Activated CD8-positive, alpha-beta T cell treated with anti-CD3 and anti-CD28 coated beads, Interleukin-2, amount 10 ng/mL, durations not matched to agents 7 days and 5 days (primary cell): ENCODE data around the gene SEPTIN1. TPM values are rescaled to one million over a fixed set of nuclear protein-coding genes. Genes with fewer than 3 reads are reported as not detected.

Source experiments
- ATAC-seq: fragments of 150-1000 bp; cut with Tn5 transposase; one replicate; pipeline ENCODE4 v1.10.0; 2021; ENCODE audit warnings: moderate library complexity
- CTCF ChIA-PET: fragments of 350-600 bp; sonication (Branson Sonifier 250); formaldehyde crosslinking; loops from one replicate; lab custom pipeline; 2021; ENCODE audit warnings: antibody characterized with exemption; lab: Charles Lee
- POLR2A ChIA-PET: fragments of 350-600 bp; sonication (Branson Sonifier 250); formaldehyde crosslinking; loops from one replicate; lab custom pipeline; 2021; ENCODE audit warnings: antibody characterized with exemption; lab: Charles Lee
- DNase-seq: peaks from one replicate; pipeline ENCODE4 v3.0.0-alpha.2; 2020
- H3K27ac Mint-ChIP-seq: one replicate; pipeline ENCODE4 v1.8.0; 2021; ENCODE audit warnings: mild to moderate bottlenecking, mixed read lengths
- H3K27me3 Mint-ChIP-seq: one replicate; pipeline ENCODE4 v1.8.0; 2021; ENCODE audit warnings: low read depth, mixed read lengths
- H3K36me3 Mint-ChIP-seq: one replicate; pipeline ENCODE4 v1.8.0; 2021; ENCODE audit warnings: low read depth, mixed read lengths
- H3K4me1 Mint-ChIP-seq: one replicate; pipeline ENCODE4 v1.8.0; 2021; ENCODE audit warnings: low read depth, mixed read lengths
- H3K4me3 Mint-ChIP-seq: one replicate; pipeline ENCODE4 v1.8.0; 2021; ENCODE audit warnings: mild to moderate bottlenecking, mixed read lengths
- H3K9me3 Mint-ChIP-seq: one replicate; pipeline ENCODE4 v1.8.0; 2022; ENCODE audit warnings: mixed read lengths; ENCODE audit not compliant: insufficient read depth
- total RNA-seq, 2 experiments: library from RNA; stranded (reverse); gene quantifications; one replicate each; pipeline ENCODE4 v1.2.3, GENCODE V29; 2021

SEPTIN1 gene
- total RNA-seq, 2 experiments from 2014 or later, result 321 to 342 TPM

DNA sequence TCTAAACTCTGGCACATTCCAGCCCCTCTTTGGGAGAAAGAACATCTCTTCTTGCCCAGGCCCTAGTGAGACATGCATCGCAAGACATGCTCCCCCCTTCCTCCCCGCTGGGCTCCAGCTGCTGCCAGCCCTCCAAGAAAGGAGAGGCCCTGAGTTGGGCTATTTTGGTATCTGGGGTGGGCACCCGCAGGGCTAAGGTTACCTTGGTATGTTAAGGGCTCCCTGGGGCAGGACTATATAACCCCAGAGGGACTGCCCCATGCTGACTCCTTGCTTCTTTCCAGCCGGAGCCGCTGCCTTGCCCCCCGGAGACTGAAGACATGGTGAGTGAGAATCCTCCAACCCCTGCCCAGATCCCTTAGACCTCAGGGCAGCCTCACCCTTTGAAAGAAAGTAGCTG lies 7.8 kb downstream of the SEPTIN1 start, which contains the start of gene MYL11:
TSS of gene MYL11 (plus strand) at position 265 of the 400 bp plus-strand sequence. CDS start at position 321, 56 bp downstream.
- Mint-ChIP-seq H3K36me3 (peaks cover 21% of the 10 kb centered on the region), H3K4me1 (peaks cover 50% of the 10 kb centered on the region), H3K4me3 (no peak within 1 kb of the TSS), H3K27me3 (no peaks in the 10 kb centered on the region), H3K9me3 (no peaks in the 10 kb centered on the region), H3K27ac (peak within 1 kb of the TSS; percentile 60)
- ChIA-PET CTCF (no interaction called here), POLR2A (interaction anchor here (0.6 kb wide), 1 partner anchor 559 kb away, joined by 4 read pairs; the partner anchor contains the start of gene PAGR1)
- no peak for ATAC-seq
- DNase-seq, result no peak

GRCh38 chr16:30372725-30373124 lies 9.6 kb downstream of the SEPTIN1 start:
- ChIA-PET CTCF (interaction anchor here (3.0 kb wide), 1 partner anchor 36 kb away, joined by 36 read pairs; the partner anchor contains the start of gene ZNF771), POLR2A (interaction anchor here (0.5 to 2.7 kb wide), 2 partner anchors 10 to 207 kb away, joined by 3 to 20 read pairs; partner anchors contain the start of gene SEPTIN1)
- Mint-ChIP-seq H3K4me1 (peaks cover 43% of the 10 kb centered on the region), H3K4me3 (no peak overlapping the region), H3K9me3 (no peaks in the 10 kb centered on the region), H3K27me3 (no peaks in the 10 kb centered on the region), H3K36me3 (peaks cover 20% of the 10 kb centered on the region), H3K27ac (peak overlapping the region; percentile 92)
- DNase-seq, result no peak
- ATAC-seq, result no peak

DNA sequence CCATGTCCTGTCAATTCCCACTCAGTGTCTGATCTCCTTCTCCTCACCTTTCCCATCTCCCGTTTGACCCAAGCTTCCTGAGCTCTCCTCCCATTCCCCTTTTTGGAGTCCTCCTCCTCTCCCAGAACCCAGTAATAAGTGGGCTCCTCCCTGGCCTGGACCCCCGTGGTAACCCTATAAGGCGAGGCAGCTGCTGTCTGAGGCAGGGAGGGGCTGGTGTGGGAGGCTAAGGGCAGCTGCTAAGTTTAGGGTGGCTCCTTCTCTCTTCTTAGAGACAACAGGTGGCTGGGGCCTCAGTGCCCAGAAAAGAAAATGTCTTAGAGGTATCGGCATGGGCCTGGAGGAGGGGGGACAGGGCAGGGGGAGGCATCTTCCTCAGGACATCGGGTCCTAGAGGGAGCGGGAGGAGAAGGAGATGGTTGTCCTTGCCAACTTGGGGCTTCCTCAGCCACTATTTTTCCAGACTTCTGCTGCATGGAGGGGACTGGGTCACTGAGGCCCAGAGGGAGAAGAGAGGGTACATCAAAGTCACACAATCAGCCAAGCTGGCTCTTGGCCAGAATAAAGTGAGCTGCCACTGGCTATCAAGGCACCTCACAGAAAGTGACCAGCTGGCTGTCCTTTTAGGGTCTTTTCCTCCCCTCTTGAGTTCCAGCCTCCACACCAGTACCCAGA lies 10.2 kb downstream of the SEPTIN1 start:
- Mint-ChIP-seq H3K27me3 (no peaks in the 10 kb centered on the region), H3K27ac (peak overlapping the region; percentile 92), H3K4me3 (peak overlapping the region; percentile 83), H3K36me3 (peaks cover 20% of the 10 kb centered on the region), H3K4me1 (peaks cover 43% of the 10 kb centered on the region), H3K9me3 (no peaks in the 10 kb centered on the region)
- DNase-seq (no peak), ATAC-seq (no peak)
- ChIA-PET POLR2A (interaction anchor here (0.5 to 2.7 kb wide), 6 partner anchors 10 to 208 kb away, joined by 3 to 20 read pairs (median 4); partner anchors contain the start of genes CD2BP2, SEPTIN1, ZNF764 and ZNF771), CTCF (interaction anchor here (1.9 to 3.0 kb wide), 5 partner anchors 8 to 58 kb away, joined by 5 to 36 read pairs (median 11); partner anchors contain the start of genes CD2BP2, DCTPP1 and ZNF771)

- H3K27me3 Mint-ChIP-seq, result no peaks in the 10 kb centered on the region
- CTCF ChIA-PET, result interaction anchor here (0.9 to 3.0 kb wide), 12 partner anchors 9 to 244 kb away, joined by 3 to 36 read pairs (median 6); partner anchors contain the start of genes CD2BP2, DCTPP1, SEPTIN1 and ZNF48
- no peaks in the 10 kb centered on the region for H3K9me3 Mint-ChIP-seq
- DNase-seq, result no peak
- POLR2A ChIA-PET, result interaction anchor here (0.9 to 2.7 kb wide), 9 partner anchors 9 to 187 kb away, joined by 3 to 20 read pairs (median 4); partner anchors contain the start of genes CD2BP2, SEPTIN1, ZNF764 and ZNF771
- H3K36me3 Mint-ChIP-seq, result peaks cover 26% of the 10 kb centered on the region
- peak overlapping the region; percentile 83 for H3K4me3 Mint-ChIP-seq
- peak overlapping the region; percentile 92 for H3K27ac Mint-ChIP-seq
- H3K4me1 Mint-ChIP-seq, result peaks cover 43% of the 10 kb centered on the region
- ATAC-seq, result no peak
These were observed 11.0 kb downstream of the SEPTIN1 start for GRCh38 chr16:30371248-30371816.

- CTCF ChIA-PET, result interaction anchor here (0.5 to 3.0 kb wide), 17 partner anchors 10 to 259 kb away, joined by 3 to 36 read pairs (median 5); partner anchors contain the start of genes CD2BP2, DCTPP1, SEPTIN1 and ZNF48
- POLR2A ChIA-PET, result interaction anchor here (0.6 to 2.7 kb wide), 11 partner anchors 10 to 639 kb away, joined by 3 to 20 read pairs (median 4); partner anchors contain the start of genes CD2BP2, CORO1A, SEPTIN1 and ZNF764
- peak; percentile 100 for DNase-seq
- peak; percentile 87 for ATAC-seq
- H3K27ac Mint-ChIP-seq, result peak within 1 kb of the TSS; percentile 92
- no peaks in the 10 kb centered on the region for H3K27me3 Mint-ChIP-seq
- H3K4me3 Mint-ChIP-seq, result peak within 1 kb of the TSS; percentile 95
- H3K4me1 Mint-ChIP-seq, result peaks cover 45% of the 10 kb centered on the region
- no peaks in the 10 kb centered on the region for H3K9me3 Mint-ChIP-seq
- peaks cover 29% of the 10 kb centered on the region for H3K36me3 Mint-ChIP-seq
These were observed 11.7 kb downstream of the SEPTIN1 start, which contains the start of gene TBC1D10B for GRCh38 chr16:30370456-30371247. TSS of gene TBC1D10B (minus strand) at chr16:30370494. CDS start at chr16:30370183, 311 bp downstream.

DNA sequence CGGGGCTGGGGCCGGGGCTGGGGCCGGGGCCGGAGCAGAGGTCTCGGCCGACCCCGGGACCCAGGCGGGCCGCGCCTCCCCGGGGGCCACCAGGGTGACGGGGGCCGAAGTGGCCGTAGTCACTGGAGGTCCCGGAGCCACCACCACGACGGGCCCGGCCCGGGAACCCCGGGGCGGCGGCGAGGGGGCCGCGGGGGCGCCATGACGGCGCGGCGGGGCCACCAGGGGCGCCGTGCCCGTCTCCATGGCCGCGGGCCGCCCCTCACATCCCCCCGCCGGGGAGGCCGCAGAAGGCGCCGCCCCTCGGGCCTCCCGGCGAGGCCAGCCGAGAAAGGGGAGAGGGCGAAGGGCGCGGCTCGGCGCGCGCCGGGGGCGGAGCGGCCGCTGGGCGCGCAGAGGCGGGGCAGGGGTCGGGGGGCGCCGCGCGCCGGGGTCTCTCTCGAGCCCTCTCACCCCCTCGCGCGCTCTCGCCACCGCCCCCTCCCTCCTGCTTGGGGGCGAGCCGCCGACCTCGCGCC lies 12.4 kb downstream of the SEPTIN1 start:
- ChIA-PET POLR2A (interaction anchor here (0.9 to 2.7 kb wide), 4 partner anchors 12 to 187 kb away, joined by 3 to 20 read pairs (median 6); partner anchors contain the start of genes CD2BP2, CORO1A and SEPTIN1), CTCF (interaction anchor here (0.7 to 2.6 kb wide), 12 partner anchors 13 to 258 kb away, joined by 3 to 16 read pairs (median 6); partner anchors contain the start of genes CD2BP2, DCTPP1, SEPTIN1 and ZNF771)
- H3K4me1 Mint-ChIP-seq, result peaks cover 46% of the 10 kb centered on the region
- no peaks in the 10 kb centered on the region for H3K9me3 Mint-ChIP-seq
- peak overlapping the region; percentile 92 for H3K27ac Mint-ChIP-seq
- ATAC-seq (peak; percentile 4), DNase-seq (no peak)
- H3K4me3 Mint-ChIP-seq, result peak overlapping the region; percentile 83
- peaks cover 35% of the 10 kb centered on the region for H3K36me3 Mint-ChIP-seq
- no peaks in the 10 kb centered on the region for H3K27me3 Mint-ChIP-seq

GRCh38 chr16:30369091-30369937 lies 13.0 kb downstream of the SEPTIN1 start:
- ChIA-PET POLR2A (interaction anchor here (0.8 to 1.9 kb wide), 3 partner anchors 9 to 34 kb away, joined by 3 to 6 read pairs (median 3); partner anchors contain the start of gene SEPTIN1), CTCF (interaction anchor here (0.6 to 2.6 kb wide), 9 partner anchors 9 to 48 kb away, joined by 3 to 16 read pairs (median 5); partner anchors contain the start of genes SEPTIN1, ZNF48 and ZNF771)
- peak; percentile 41 for DNase-seq
- H3K4me1 Mint-ChIP-seq, result peaks cover 51% of the 10 kb centered on the region
- no peaks in the 10 kb centered on the region for H3K27me3 Mint-ChIP-seq
- no peaks in the 10 kb centered on the region for H3K9me3 Mint-ChIP-seq
- ATAC-seq, result no peak
- peaks cover 41% of the 10 kb centered on the region for H3K36me3 Mint-ChIP-seq
- H3K27ac Mint-ChIP-seq, result peak overlapping the region; percentile 85
- peak overlapping the region; percentile 95 for H3K4me3 Mint-ChIP-seq

GRCh38 chr16:30368792-30369090 lies 13.6 kb downstream of the SEPTIN1 start:
- ATAC-seq (no peak), DNase-seq (no peak)
- Mint-ChIP-seq H3K9me3 (no peaks in the 10 kb centered on the region), H3K36me3 (peaks cover 42% of the 10 kb centered on the region), H3K27ac (peak overlapping the region; percentile 85), H3K27me3 (no peaks in the 10 kb centered on the region), H3K4me1 (peaks cover 51% of the 10 kb centered on the region), H3K4me3 (peak overlapping the region; percentile 95)
- ChIA-PET CTCF (interaction anchor here (0.6 to 2.6 kb wide), 9 partner anchors 10 to 49 kb away, joined by 3 to 16 read pairs (median 5); partner anchors contain the start of genes SEPTIN1, ZNF48 and ZNF771), POLR2A (interaction anchor here (0.8 to 1.9 kb wide), 3 partner anchors 9 to 33 kb away, joined by 3 to 6 read pairs (median 3); partner anchors contain the start of gene SEPTIN1)

DNA sequence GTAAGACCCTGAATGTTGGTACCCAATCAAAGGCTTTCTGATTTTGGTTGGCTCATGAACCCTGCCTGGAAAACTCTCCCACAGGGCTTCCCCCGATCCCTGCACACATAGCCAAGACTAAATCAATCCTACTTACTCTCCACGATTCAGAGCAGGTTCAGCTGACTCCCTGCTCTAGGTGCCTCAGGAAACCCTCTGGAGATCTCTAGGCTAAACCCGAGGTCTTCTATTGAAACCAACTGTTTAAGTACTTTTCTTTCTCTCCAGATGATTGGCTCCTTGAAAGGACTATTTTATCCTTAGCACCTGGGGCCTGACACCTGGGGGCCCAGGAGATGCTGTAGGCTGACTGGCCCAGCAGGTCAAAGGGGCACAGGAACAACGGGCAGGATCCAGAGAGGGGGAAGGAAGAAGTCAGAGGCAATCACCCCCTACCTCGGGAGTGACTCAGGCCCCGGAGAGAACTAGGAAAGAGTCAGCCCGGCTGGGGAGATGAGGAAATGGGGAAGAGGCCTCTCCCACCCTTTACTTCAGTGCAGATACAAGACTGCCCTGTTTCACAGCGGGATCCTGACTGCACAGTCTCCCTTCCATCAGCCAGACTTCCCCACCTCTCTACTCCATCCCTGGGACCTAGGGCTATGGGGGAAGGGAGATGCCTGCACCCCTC lies 14.1 kb downstream of the SEPTIN1 start:
- Mint-ChIP-seq H3K9me3 (no peaks in the 10 kb centered on the region), H3K27ac (peak overlapping the region; percentile 85), H3K4me1 (peaks cover 54% of the 10 kb centered on the region), H3K27me3 (no peaks in the 10 kb centered on the region), H3K4me3 (peak overlapping the region; percentile 95), H3K36me3 (peaks cover 46% of the 10 kb centered on the region)
- POLR2A ChIA-PET, result interaction anchor here (1.5 to 1.9 kb wide), 3 partner anchors 10 to 39 kb away, joined by 3 to 6 read pairs (median 4); partner anchors contain the start of genes SEPTIN1 and ZNF771
- no peak for ATAC-seq
- no peak for DNase-seq
- CTCF ChIA-PET, result interaction anchor here (1.4 to 2.6 kb wide), 6 partner anchors 10 to 41 kb away, joined by 4 to 16 read pairs (median 9); partner anchors contain the start of genes SEPTIN1, ZNF48 and ZNF771
